ENCODE results near the gene URB2. TPM values are rescaled to one million over a fixed set of nuclear protein-coding genes. Genes with fewer than 3 reads are reported as not detected.

URB2 gene
- 14.1 TPM for total RNA-seq

GRCh38 chr1:229625915-229626831 is at the start of gene URB2, which contains the start of gene TAF5L:
Gene URB2, plus strand, starts transcription at chr1:229626247. Its CDS starts 1,387 bp downstream, at chr1:229627634.
Gene TAF5L, minus strand, starts transcription at chr1:229626122. Its CDS starts 11,640 bp downstream, at chr1:229614482.

Other genes with a start within 250 kb of the URB2 start
- 0.23 TPM for gene ACTA1, start 192.2 kb upstream of the URB2 start, total RNA-seq
- 58.4 TPM for gene NUP133, start 117.9 kb upstream of the URB2 start, total RNA-seq
- 16.8 TPM for gene ABCB10, start 67.5 kb upstream of the URB2 start, total RNA-seq
- gene TAF5L, start 125 bp upstream of the URB2 start, total RNA-seq, result 23.8 TPM